Loucy (cell line): Measurements from ENCODE around the gene ZNF235.

Experiments used
- CTCF ChIP-seq: fragments of 200-600 bp; sonication (generic); conservative IDR thresholded peaks from 2 replicates; pipeline ENCODE4 v1.5.1; 2014; ENCODE audit warnings: mild to moderate bottlenecking, antibody characterized with exemption, low read length
- EZH2phosphoT487 ChIP-seq: fragments of 200-600 bp; IDR thresholded peaks from 2 replicates; pipeline ENCODE4 v1.6.1; 2018; ENCODE audit warnings: antibody characterized with exemption, mild to moderate bottlenecking, moderate library complexity, borderline replicate concordance

GRCh38 chr19:44315883-44316282 lies 11.1 kb upstream of the ZNF235 start:
- no peak for TF ChIP-seq CTCF
- TF ChIP-seq EZH2phosphoT487: no peak
